ENCODE results near the gene ZNF821.
"Not testable (repeated sequence)": the region's sequence is repeated elsewhere in the genome, so short reads cannot be mapped to it uniquely, and the experiment has no call there.

Gene ZNF821

DNA sequence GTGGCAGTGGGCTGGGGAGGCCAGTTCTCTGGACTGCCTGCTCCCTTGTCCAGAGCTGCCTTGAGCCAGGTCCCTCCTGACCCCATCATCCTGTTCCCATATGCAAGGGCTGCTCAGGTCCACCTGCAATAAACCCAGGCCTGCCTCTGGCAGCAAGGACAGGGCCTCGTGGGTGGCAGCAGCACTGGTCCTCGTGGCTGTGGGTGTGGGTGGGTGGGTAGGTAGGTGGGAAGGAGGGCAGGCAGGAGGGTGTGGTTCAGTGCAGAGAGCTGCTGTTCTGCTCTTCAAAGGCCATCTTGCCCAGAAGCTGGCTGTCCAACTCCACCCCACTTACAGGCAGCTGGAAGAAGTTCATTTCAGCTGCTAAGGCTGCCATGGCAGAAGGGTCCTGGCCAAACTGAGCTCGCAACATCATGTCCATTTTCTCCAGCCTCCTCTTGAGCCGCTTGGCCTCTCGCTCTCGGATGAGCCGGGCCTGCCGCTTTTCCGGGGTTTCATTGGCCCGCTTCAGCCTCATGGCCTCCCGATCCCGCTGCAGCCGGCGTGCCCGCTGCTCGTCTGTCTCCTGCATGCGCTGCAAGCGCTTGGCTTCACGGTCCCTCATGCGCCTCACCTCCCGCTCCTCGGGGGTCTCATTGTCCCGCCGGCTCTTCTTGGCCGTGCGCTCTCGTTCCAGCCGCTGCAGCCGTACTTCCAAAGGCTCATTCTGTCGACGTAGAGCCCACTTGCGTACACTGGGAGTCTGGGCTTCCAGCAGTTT is 24.0 kb downstream of the ZNF821 start:
- DNase-seq (ENCODE audit: low spot score), result no peak

DNA sequence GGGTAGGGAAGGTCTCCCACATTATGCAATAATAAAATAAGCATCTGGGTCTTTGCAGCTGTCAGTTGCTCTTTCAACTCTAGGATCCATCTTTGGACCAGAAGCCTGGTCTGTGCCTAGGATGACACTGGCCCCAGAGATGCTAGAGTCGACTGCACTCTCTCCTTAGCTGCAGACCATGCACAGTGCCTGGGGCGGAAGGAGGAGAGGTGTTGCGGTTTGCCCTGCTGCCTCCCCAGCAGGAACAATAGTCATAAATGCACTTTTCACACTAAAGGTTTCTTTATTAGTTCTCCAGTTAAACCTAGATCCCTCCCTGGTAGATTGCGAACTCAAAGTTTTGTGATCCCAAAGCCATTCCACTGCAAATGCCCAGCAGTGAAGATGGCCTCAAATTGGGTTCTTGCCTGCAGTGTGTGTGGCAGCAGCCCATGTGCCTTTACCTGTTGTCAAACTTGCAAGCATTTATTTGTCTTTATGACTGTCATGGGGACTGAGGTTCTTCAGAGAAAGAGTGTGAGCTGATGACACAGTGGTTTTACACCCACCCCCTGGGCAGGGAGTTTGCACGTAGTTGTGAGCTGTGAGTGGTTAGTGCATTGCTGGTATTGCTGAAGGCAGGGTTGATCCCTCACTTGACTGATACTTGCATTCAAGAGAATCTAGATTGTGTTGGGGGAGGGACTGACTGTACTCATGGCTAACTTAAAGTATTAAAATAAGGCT is 27.9 kb downstream of the ZNF821 start:
- no peak for DNase-seq (ENCODE audit: low spot score)

DNA sequence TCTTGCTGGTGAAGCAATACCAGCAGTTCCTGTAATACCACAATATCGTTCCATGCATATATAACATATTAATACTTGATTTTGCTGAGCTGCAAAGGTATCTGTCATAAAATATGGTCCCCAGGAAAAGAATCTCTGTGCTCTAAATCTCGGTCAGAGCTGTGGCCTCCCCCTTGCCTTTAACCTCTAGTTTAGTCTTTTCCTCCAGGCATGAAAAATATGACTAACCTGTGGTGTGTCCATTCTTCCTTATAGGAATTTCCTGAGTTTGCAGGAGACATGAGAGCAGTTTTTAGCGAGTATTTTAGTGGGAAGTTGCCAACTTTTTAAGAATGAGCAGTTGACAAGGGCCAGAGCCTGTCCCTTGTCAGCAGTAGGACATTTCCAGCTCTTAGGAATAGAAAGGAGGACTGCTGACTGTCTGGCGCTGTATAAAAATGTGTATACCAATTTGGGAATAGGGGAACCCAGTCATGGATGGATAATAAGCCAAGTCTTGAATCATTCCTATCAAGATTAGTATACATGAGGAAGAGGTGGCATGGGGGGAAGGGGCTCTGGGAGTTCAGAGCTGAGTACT is 29.5 kb downstream of the ZNF821 start:
- no peak for DNase-seq (ENCODE audit: low spot score)

DNA sequence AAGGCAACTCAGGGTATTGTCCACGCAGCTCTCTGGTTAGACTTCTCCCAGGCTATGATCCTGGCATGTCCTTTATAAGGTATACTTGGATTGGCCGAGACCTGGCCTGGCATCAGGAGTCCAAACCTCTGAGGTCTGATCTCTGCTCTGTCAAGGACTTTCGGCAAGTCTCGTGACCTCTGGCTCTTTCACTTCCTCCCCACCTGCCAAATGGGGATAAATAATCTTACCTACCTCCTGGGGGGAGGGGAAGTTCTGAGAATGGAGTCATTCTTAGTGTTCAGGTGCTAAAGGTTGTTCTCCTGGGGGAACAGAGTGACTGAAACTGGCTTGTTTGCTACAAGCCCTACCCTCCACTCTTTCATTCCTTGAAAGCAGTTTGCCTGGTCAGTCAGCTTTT is 30.6 kb downstream of the ZNF821 start:
- no peak for DNase-seq (ENCODE audit: low spot score)

DNA sequence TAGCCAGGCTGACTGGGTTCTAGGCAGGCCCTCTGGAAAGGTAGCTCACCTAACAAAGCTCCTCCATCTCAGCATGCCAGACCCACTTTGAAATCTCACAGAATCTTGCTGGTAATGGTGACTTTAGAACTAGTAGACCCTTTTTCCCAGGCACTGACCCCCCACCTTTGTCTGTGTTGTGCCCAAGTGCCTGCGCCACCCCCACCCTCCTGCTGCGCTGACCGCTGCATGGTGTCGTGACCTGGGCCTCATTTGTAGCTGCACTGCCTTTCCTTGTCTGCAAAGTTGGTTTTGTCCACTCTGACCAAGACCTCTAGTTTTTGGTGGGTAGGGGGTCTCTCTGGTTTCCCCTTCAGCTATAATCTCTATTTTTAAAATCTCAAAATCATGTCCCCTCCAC is 31.4 kb downstream of the ZNF821 start:
- no peak for DNase-seq (ENCODE audit: low spot score)

DNA sequence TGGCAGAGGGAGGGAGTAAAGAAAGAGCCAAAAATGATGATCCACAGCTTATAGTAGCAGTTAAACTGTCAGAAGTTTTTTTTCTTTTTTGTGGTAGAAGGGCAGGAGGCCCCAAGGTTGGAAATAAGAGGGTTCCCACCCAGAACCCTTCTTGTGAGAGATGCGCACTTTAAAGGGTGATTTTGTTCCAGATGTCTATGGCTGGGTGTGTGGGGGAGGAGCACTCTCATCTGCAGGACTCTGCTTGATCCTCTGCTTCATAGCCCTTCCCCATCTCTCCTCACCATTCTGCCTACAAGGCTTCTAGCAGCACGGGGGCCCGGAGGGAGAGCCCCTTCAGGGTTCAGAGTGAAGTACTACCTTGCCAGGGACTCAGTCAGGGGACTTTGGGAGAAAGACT is 31.8 kb downstream of the ZNF821 start:
- no peak for DNase-seq (ENCODE audit: low spot score)

DNA sequence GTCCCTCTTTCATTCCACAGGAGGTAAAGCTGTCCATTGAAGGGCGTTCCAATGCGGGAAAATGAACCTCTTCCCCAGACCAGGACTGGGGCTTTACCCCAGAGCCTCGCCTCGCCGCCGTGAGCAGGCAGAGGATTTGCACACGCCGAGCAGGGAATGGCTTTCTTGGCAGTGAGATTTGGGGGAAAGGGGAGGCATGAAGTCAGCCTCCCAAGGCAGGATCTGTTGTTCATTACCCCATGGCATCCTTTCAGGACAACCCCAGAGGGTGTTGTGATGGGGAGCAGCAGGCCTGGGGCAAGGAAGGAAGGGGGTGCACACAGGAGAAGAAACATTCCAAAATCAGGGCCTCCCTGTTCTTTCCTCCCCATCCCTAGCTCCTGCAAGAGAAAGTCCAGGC is 32.2 kb downstream of the ZNF821 start:
- no peak for DNase-seq (ENCODE audit: low spot score)

DNA sequence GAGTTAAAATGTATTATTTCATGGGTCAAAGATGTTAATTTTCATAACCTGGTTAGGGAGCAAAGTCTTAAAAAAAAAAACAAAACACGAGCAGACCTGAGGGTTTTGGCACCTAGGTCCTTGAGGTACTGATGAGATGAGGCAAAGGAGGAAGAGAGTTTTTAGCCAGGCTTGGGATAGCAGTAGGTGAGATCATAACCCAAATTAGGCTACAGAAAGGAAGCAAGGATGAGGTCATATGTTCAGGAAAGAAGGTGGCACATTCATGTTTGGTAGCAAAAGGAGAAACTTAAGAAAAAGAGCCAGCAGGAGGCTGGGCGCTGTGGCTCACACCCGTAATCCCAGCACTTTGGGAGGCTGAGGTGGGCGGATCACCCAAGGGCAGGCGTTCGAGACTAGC is 35.4 kb downstream of the ZNF821 start:
- no peak for DNase-seq (ENCODE audit: low spot score)

DNA sequence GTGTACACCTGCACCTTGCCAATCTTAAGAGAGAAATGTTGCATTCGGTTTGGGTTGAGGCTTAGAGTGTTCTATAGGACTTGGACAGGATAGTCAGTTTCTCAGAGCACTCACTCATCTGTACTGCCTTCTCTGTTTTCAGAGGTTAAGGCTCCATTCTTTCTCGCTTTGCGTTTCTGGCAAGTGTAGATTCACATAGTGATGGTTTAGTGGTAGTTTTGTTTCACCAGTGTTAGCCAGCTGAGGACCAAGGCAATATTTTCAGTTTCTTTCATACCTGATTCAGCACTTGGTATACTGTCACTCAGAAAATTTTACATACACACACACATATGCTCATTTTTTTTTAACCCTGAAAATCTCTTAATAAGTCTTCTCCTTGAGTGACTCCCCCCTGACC is 36.9 kb downstream of the ZNF821 start:
- no peak for DNase-seq (ENCODE audit: low spot score)

DNA sequence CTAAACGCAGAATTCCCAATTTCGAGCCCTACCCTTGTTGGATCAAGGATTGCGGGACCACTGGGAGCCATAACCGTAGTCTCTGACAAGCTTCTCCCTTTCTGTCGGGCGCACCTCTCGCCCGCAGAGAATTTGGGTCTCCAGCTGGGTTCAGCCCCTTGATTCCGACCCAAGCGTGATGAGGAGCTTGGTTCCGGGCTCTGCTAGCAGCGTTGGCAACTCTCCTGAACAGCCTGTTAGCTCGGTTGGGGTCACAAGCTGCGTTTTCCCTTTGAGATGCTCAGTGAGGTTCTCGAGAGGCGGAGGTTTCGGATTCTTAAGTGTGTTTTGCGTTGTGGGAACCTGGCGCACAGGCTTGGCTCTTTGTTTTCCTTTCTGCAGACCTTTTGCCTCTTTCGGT is 37.6 kb downstream of the ZNF821 start:
- no peak for DNase-seq (ENCODE audit: low spot score)

DNA sequence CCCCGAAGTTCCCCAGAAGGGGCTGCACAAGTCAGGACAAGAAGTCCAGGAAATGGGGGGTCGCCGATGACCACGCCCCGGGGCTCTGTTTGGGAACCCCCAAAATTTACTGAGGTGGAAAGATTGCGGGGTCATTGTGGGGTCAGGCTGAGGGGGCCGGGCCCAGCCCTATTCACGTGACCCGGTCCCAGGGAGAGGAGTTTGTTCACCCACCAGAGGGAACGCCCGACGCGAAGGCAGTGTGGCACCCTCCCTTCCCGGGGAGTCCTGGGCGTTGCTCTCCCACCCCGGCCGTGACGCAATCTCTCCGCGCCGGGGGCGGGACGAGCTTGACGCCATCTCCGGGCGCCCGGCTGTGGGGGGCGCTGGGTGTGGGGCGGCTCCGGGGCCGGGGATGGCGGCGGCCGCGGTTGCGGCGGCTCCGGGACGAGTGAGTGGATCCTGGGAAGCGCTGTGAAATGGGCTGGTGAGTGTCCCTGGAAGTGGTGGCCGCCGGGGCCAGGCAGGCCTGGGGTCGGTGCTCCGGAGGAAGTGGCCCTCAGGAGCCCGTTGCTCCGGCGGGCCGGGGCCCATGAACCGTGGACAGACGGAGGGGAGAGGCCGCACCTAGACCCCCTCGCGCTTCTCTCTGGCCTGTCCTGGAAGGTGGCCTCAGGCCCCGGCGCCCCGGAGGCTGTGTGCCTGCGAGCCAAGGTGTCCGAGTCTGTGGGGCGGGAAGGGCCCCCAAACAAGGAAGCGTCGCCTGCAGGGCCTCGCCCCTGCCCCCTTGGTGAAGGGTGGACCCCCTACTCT is 38.1 kb downstream of the ZNF821 start, which contains the start of gene ATXN1L:
TSS of gene ATXN1L (plus strand) at position 338 of the 792 bp plus-strand sequence. CDS start 3,765 bp downstream, outside the sequence.
- peak; percentile 90 for DNase-seq (ENCODE audit: low spot score)

DNA sequence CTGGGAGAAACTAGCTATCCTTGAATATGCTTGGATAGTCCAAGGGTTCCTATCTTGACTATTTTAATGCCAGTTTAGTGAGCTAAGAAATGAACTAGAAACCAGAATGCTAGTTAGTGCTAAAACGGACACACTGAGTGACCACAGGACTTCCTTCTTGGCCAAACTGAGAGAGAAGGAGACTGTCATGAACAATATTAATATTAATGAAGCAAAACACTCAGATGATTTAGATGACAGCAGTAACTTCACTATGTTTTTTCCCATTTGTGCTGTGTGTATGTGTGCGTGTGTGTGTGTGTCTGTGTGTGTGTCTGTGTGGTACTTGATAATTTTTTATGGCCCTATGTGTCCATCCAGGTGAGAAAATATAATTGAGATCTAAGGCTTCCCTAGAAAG is 40.4 kb downstream of the ZNF821 start:
- no peak for DNase-seq (ENCODE audit: low spot score)

DNA sequence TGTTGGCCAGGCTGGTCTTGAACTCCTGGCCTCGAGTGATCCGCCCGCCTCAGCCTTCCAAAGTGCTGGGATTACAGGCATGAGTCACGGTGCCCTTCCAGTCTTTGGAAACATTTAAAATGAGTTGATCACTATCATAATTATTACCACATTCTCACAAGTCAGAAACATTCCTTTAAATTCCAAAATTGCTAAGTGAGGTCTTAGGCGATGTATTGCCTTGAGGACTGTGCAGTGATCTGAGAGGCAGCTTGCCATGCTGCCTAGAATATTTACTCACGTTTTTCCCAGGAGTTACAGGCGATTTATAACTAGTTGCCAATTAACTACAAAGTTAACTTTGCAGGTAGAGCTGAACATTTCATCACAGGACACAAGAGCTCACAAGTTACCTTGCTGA is 43.9 kb downstream of the ZNF821 start:
- no peak for DNase-seq (ENCODE audit: low spot score)

DNA sequence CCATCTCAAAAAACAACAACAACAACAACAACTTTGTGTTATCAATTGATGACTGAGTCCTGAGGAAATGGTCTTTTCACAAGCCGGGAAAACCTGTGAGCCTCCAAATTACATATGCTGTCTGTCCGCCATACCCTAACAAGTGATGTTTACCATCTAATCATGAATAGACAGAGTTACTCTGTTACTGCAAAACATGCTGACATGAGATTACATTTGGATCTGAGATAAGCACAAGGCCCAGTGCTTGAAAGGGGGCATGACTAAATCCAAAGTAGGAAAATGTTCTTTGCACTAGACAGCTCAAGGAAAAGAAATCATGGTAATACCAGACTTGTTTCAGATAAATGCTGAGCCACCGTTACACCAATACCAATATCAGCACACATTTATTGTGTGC is 46.8 kb downstream of the ZNF821 start:
- no peak for DNase-seq (ENCODE audit: low spot score)

DNA sequence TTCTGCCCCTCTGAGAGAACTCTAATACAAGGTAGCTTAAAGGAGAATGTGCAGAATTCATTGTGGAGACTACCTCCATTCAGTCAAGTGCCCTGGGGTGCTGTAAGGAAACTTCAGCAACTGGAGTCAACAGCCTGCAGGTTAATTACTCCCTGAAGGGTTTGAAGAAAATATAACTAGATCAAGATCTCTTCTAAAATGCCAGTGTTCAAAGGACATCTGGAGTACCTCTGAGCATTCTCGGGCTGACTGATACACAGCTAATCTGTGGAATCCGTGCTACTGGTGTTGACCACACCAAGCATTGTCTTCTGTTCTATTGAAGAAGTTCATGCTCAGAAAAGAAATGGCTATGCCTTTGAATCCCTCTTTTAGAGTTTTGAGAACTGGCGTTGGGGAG is 49.7 kb downstream of the ZNF821 start:
- DNase-seq (ENCODE audit: low spot score), result no peak

DNA sequence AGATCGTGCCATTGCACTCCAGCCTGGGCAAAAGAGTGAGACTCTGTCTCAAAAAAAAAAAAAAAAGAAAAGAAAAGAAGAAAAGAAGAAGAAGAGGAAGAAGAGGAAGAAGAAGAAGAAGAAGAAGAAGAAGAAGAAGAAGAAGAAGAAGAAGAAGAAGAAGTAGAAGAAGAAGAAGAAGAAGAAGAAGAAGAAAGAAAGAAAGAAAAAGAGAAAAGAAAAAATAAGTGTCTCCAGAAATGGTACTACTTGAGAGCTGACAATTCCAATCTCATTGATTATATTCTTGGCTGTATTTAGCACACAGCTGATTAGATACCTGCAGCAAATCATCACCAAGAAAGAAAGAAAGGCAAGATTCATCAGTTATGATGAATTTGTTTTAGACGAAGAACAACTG is 51.9 kb downstream of the ZNF821 start:
- not testable (repeated sequence) for DNase-seq (ENCODE audit: low spot score)

DNA sequence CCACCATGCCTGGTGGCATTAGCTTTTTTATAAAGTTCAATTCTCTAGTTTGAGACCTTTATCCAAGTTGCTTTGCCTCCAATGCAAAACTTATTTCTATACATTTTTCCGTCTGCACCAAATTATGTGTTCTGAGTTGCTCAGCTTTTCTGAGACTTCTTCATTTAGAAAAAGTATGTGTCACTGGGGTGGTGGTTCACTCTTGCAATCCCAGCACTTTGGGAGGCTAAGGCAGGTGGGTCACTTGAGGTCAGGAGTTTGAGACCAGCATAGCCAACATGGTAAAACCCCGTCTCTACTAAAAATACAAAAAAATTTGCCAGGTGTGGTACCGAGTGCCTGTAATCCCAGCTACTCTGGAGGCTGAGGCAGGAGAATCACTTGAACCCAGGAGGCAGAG is 52.3 kb downstream of the ZNF821 start:
- not testable (repeated sequence) for DNase-seq (ENCODE audit: low spot score)

DNA sequence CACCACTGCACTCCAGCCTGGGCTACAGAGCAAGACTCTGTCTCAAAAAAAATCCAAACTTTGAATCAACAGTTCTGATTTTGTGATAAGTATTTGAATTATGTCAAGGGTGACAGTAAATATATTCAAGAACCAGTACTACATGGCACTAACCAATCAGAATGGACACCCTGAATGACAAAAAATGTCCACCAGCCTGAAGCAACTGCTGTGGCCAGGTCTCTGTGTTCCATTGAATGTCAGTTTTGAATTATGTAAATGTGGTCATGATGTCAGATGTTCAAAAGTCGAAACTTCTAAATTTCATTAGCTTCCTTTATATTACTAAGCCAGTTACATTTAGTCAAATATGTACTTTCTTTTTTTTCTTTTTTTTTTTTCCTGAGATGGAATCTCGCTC is 53.6 kb downstream of the ZNF821 start:
- no peak for DNase-seq (ENCODE audit: low spot score)

DNA sequence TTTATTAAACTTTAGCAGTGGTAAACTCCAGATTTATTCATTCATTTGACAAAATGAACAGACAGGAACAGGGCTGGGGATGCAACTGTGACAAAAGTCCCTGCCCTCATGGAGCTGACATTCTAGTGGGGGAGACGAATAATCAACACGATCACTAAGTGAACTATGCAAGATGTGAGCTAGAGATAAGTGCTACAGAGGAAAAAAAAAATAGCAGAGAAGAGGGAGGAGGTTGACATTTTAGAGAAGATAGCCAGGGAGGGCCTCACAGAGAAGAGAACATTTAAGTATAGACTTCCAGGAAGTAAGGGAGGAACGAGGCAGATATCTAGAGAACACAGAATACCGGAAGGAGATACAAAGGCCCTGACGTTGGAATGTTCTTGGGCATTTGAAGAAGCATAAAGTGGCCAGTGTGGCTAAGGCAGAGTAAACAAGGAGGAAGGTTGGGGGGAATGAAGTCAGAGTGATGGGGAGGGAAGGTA is 57.4 kb downstream of the ZNF821 start:
- no peak for DNase-seq (ENCODE audit: low spot score)

DNA sequence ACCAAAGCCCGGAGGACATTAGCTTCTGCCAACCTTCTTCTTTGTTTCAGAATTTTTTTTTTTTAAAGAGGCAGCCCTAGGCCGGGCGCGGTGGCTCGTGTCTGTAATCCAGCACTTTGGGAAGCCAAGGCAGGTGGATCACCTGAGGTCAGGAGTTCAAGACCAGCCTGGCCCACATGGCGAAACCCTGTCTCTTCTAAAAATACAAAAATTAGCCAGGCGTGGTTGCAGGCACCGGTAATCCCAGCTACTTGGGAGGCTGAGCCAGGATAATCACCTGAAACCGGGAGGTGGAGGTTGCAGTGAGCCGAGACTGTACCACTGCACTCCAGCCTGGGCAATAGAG is 66.9 kb downstream of the ZNF821 start:
- not testable (repeated sequence) for DNase-seq (ENCODE audit: low spot score)

DNA sequence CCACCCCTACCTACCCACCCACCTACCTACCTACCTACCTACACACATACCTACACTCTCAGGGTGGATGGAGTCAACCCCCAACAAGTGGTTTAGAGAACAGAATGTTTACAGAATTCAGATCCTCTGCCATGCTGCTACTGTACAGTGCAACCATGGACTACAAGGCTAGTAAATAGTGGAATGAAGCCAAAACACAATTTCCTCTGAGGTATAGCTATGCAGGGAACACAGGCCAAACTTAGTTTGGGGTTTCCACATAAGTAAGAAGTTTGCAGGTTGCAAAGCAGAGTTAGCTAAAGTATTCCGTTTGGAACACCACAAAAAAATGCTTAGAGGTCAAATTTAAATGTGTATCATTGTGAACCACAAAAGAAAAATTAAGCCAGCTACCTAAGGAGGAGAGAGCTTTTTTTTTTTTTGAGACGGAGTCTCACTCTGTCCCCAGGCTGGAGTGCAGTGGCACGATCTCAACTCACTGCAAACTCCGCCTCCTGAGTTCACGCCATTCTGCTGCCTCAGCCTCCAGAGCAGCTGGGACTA is 72.7 kb downstream of the ZNF821 start:
- DNase-seq (ENCODE audit: low spot score), result no peak

DNA sequence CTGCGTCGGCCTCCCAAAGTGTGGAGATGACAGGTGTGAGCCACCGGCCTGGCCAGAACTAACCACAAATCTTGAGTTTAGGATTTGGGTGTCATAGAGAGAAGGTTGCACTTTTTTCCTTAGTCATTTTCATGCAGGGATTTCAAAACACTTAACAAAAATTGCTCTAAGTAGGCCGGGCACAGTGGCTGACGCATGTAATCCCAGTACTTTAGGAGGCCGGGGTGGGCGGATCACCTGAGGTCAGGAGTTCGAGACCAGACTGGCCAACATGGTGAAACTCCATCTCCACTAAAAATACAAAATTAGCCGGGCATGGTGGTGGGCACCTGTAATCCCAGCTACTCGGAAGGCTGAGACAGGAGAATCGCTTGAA is 73.8 kb downstream of the ZNF821 start:
- DNase-seq (ENCODE audit: low spot score), result not testable (repeated sequence)
